Measurements from ENCODE around the gene SRGAP1.

The SRGAP1 gene

DNA sequence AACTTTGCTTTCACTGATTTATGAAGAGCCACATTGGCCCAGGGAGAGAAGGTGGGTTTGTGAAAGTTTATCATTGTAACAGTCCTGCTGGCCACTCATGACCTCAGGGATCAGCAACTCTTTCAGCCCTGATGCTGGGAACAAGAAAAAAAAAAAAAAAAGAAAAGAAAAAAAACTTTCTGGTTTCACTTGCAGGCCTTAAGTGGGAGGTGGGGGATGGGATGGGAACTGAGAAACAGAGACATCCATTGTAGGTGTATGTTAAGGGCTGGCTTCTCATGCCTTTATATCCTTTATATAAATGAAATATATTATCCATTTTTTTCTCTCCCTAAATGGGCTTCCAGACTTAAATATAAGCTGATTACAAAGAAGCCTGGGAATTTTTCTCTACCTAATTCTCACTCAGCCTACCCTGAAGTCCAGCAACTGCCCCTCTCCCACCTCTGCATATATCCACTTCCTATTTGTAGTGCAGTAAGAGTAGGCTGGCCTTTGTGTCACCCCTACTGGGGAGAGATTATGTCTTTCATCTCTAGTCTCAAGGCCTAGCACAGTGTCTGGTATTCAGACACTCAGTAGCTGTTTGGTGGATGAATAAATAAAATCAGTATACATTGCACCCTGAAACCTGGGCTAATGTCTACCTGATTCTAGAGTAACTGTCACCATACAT is 190.5 kb downstream of the SRGAP1 start:
- TF ChIP-seq CTCF (IDR thresholded peaks at IDR 0.05; ENCODE audit: low read depth, low read length) = no peak
- no peak for DNase-seq (ENCODE audit: extremely low read depth, low read depth)

GRCh38 chr12:64036414-64036813 is 191.9 kb downstream of the SRGAP1 start:
- no peak for TF ChIP-seq CTCF (IDR thresholded peaks at IDR 0.05; ENCODE audit: low read depth, low read length)
- DNase-seq (ENCODE audit: extremely low read depth, low read depth) = no peak

DNA sequence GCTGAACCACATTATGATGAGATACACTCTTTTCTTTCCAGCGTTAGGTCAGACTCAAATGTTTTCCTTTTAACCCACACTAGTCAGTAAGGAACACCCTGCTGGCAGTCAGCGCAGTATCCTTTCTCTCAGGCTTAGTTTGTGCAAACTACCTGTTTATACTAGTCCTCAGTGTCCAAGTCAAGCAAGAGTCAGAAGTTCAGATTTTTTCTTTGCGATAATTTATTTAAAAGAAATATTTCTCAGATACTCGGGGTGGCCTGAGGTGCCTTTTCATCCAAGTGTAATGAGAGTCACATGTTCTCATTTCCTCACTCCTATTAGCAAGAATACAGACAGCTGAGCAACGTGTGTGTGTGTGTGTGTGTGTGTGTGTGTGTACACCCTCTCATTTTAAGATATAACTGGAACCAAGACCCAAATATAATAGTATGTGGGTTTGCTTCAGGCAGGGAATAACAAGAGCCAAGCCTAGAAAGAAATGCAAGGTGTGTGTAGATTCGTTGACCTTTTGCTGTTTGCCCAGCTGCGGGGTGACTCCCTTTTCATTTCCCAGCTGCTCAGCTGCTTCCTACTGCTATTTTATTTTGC is 194.9 kb downstream of the SRGAP1 start:
- no peak for TF ChIP-seq CTCF (IDR thresholded peaks at IDR 0.05; ENCODE audit: low read depth, low read length)
- DNase-seq (ENCODE audit: extremely low read depth, low read depth) = peak; percentile 36

DNA sequence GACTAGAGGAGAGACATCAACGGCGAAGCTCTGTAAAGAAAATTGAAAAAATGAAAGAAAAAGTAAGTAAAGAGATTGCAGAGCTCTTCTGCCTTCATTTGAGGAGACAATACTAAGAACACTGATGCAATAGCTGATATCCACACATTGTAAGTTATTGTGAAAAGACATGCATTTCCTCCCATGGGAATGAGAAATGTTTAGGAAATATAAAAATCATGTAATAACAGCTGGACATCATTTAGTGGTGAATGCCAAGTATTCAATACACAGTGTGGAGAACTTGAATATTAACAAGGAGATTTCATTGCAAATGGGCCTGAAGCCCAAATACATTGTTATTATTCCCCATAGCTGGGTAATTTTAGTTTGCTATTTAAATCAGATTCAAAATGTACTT is 198.4 kb downstream of the SRGAP1 start:
- DNase-seq (ENCODE audit: extremely low read depth, low read depth) = peak; percentile 91
- TF ChIP-seq CTCF (IDR thresholded peaks at IDR 0.05; ENCODE audit: low read depth, low read length) = no peak

- no peak for DNase-seq (ENCODE audit: extremely low read depth, low read depth)
- no peak for TF ChIP-seq CTCF (IDR thresholded peaks at IDR 0.05; ENCODE audit: low read depth, low read length)
Observed at GRCh38 chr12:64044191-64044590, 199.7 kb downstream of the SRGAP1 start.

- no peak for DNase-seq (ENCODE audit: extremely low read depth, low read depth)
- TF ChIP-seq CTCF (IDR thresholded peaks at IDR 0.05; ENCODE audit: low read depth, low read length) = no peak
Observed at GRCh38 chr12:64051057-64051456, 206.6 kb downstream of the SRGAP1 start.

DNA sequence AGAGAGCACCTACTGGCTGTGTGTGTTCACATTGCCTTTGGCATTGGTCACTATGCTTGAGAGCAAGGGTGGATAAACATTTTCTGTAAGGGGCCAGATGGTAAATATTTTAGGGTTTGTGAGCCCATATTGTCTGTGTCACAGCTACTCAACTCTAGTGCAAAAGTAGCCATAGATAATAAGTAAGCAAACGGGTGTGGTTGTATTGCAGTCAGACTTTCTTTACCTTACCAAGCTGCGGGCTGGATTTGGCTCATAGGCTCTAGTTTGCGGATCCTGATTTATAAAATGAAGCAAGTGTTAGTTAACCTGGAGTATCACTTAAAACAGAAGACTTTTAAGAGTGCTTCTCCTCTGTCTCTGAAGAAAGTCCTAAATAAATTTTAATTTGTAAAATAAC is 208.6 kb downstream of the SRGAP1 start:
- no peak for DNase-seq (ENCODE audit: extremely low read depth, low read depth)
- no peak for TF ChIP-seq CTCF (IDR thresholded peaks at IDR 0.05; ENCODE audit: low read depth, low read length)
